A549 treated with Hydrocortisone at 1 μM for 4 hours (cell line): ENCODE measurements around the gene ENDOU. TPM values are rescaled to one million over a fixed set of nuclear protein-coding genes. Genes with fewer than 3 reads are reported as not detected.

Source experiments
- total RNA-seq: library from RNA; stranded (reverse); fragments of 200-300 nt; extraction: Qiagen RNA extraction; gene quantifications from 5 replicates; pipeline ENCODE4 v1.2.3, GENCODE V29; 2022

Gene ENDOU, protein sequence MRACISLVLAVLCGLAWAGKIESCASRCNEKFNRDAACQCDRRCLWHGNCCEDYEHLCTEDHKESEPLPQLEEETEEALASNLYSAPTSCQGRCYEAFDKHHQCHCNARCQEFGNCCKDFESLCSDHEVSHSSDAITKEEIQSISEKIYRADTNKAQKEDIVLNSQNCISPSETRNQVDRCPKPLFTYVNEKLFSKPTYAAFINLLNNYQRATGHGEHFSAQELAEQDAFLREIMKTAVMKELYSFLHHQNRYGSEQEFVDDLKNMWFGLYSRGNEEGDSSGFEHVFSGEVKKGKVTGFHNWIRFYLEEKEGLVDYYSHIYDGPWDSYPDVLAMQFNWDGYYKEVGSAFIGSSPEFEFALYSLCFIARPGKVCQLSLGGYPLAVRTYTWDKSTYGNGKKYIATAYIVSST
- total RNA-seq = 0.05 TPM in 2 of 5 replicates, not detected in the others

DNA sequence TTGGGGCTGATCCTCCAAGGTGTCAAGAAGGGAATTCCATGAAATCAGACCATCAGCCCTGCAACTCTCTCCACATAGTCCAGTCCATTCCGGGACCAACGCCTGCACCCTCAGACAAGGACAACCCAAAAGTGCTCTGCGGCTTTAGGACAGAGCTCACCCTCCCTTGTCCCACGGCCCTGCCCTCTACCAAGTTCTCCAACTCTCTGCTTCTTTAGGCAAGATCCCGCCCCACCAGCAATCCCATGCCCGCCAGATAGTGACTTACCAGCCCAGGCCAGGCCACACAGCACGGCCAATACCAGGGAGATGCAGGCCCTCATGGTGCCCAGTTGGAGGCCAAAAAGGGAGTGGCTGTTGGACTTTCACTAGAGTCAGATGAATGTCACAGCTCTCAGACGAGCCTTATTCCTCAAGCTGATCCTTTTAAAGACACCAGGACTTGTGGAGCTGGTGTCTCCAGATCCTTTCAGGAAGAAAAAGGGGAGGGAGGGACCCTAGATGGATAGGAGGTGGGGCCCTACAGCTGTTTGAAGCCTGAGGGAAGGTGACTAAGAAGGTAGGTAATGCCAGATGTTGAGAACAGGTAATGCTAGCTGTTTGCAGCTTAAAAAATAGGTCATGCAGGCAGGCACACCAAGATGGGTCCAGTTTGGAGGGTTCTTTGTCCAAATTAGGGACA, at the start of gene ENDOU:
ENDOU (minus strand) TSS at position 400 of the 682 bp plus-strand sequence; CDS start at position 323, 77 bp downstream.

DNA sequence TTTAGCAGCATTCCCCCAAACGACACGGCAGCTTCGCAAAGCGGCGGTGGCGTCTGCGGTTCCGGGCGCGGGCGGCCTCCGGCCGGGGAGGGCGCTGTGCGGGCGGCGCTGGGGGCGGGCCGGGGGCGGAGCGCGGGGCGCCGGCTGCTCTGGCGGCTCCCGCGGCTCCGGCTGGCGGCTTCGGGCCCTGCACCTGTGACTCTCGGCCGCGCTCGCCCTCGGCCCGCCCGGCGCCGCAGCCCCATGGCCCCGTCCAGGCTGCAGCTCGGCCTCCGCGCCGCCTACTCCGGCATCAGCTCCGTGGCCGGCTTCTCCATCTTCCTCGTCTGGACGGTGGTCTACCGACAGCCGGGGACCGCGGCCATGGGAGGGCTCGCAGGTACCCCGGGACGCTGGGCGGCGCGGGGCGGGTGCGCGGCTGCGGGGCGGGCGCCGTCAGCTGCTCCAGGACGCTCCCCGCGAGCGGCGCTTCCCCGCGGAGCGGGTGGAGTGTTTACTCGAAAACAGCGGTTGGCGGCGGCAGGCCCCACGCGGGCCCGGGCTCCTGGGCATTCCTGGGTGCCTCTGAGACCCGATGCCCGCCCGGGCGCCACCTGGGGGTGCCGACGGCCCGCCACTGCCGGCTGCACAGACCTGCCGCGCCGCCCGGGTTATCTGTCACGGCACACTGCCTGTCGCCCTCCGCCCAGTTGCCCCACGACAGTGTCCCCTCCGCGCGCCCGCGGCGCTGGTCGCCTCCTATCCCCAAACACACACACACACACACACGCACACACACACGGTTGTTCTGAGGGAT, 48.0 kb upstream of the ENDOU start, which contains the start of gene SLC48A1:
SLC48A1 (plus strand) TSS at position 177 of the 796 bp plus-strand sequence; CDS start at position 244, 67 bp downstream.

DNA sequence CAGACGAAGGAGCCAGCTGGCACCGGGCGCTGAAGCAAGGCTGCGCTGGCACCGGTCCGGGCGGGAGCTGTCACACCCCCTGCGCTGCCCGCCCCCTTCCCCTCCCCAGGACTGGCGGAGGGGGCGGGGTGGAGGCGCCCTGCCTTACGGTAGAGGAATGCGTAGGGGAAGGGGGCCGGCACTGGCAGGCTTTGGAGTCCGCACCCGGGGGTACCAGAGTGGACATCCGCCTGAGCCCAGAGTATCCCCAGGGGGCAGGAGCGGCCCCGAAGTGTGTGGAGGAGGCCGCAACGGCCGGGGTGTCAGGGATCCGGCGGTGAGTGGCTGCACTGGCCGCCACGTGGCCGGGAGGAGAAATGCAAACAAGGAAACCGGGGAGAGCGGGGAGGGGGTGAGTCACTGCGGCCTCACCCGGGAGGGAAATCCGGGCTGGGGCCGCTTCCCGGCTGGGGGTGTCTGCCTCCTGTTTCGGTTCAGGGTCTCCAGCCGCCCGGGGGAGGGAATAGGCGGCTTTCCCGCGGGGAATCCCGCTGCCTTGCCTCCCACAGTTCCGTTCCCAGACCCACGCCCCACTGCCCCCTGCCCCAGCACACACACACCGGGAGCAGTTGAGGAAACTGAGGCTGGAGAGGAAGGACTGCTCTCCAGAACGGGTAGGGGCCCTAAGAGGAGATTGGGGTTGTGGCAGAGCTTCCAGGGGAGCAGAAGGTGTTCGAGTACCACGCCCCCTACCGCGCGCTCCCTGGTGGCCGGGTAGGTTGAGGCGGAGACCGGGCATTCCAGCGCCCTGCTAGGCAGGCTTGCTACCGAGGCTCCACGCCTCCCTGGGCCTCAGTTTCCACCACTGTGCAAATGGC, 33.8 kb upstream of the ENDOU start, which contains the start of gene RAPGEF3:
RAPGEF3 (minus strand) TSS at position 47 of the 857 bp plus-strand sequence. CDS start 324 bp downstream, outside the sequence.

DNA sequence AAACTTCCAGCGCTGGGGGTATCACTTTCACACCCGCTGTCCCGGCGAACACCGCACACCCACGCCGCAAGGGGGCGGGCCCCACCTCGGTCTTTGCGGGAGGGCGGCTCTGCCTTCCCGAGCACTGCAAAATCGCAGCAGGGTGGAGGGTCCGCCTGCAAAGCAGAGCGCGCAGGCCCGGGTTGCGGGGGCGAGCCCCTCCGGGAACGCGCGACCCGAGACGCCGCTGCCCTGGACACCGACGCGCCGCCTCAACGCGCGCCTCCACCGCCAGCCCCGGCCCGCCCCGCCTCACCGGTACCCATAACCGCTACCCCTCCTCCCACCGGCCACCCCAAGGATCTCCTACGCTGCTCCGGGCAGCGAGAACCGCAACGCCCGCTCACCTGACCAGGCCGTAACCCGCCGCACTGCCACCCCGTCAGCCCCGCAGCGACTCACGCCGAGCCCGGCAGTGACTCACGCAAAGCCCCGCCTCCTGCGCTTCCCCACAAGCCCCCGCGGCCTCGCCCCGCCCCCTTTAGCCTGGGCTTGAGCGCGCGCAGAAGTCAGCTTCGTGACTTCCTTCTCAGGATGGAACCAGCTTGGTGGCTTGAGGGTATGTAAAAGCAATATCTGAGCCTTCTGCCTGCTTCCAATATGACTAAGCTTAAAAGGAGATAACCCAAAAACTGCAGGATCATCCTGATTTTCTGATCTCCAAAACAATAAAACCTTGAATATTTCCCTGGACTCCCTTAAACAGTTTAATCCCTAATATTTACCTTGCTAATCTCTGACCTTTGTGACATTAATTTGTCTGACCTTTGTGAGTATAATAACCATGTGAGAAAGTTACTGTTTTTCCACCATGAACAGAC, 19.5 kb downstream of the ENDOU start, which contains the start of gene RPAP3:
RPAP3 (minus strand) TSS at position 465 of the 860 bp plus-strand sequence. CDS start 3,190 bp downstream, outside the sequence.

Other genes with a start within 250 kb of the ENDOU start
- gene RPAP3, start 19.5 kb downstream of the ENDOU start, total RNA-seq = 32.1 to 46.3 TPM (median 36.4 TPM) in 5 replicates
- 0.45 to 0.62 TPM (median 0.56 TPM) in 5 replicates for gene RAPGEF3, start 33.4 kb upstream of the ENDOU start, total RNA-seq
- 24.3 to 26.9 TPM (median 24.5 TPM) in 5 replicates for gene SLC48A1, start 47.7 kb upstream of the ENDOU start, total RNA-seq
- gene HDAC7, start 94.4 kb upstream of the ENDOU start, total RNA-seq = 58.4 to 68.4 TPM (median 60.0 TPM) in 5 replicates
- 2.5 to 3.4 TPM (median 3.0 TPM) in 5 replicates for gene VDR, start 179.5 kb upstream of the ENDOU start, total RNA-seq
- 117 to 139 TPM (median 121 TPM) in 5 replicates for gene TMEM106C, start 238.1 kb upstream of the ENDOU start, total RNA-seq